AG09309 (cell line): ENCODE measurements around the gene ZNF398.

Experiments
- DNase-seq: peaks from one replicate; pipeline ENCODE4 v3.0.0-alpha.2; 2010; ENCODE audit warnings: low read depth
- H3K4me3 ChIP-seq: 2 replicates; pipeline ENCODE4 v1.5.1; 2011; ENCODE audit warnings: mild to moderate bottlenecking, low read depth, low read length, moderate library complexity; ENCODE audit not compliant: control insufficient read depth
- TF ChIP-seq, protein P1 (sequence below): IDR thresholded peaks from 2 replicates; pipeline ENCODE4 v1.5.1; 2011; ENCODE audit warnings: mild to moderate bottlenecking, low read depth, low read length, inconsistent platforms; ENCODE audit not compliant: insufficient read depth, control insufficient read depth; ENCODE audit errors: missing control alignments

ZNF398 gene

DNA sequence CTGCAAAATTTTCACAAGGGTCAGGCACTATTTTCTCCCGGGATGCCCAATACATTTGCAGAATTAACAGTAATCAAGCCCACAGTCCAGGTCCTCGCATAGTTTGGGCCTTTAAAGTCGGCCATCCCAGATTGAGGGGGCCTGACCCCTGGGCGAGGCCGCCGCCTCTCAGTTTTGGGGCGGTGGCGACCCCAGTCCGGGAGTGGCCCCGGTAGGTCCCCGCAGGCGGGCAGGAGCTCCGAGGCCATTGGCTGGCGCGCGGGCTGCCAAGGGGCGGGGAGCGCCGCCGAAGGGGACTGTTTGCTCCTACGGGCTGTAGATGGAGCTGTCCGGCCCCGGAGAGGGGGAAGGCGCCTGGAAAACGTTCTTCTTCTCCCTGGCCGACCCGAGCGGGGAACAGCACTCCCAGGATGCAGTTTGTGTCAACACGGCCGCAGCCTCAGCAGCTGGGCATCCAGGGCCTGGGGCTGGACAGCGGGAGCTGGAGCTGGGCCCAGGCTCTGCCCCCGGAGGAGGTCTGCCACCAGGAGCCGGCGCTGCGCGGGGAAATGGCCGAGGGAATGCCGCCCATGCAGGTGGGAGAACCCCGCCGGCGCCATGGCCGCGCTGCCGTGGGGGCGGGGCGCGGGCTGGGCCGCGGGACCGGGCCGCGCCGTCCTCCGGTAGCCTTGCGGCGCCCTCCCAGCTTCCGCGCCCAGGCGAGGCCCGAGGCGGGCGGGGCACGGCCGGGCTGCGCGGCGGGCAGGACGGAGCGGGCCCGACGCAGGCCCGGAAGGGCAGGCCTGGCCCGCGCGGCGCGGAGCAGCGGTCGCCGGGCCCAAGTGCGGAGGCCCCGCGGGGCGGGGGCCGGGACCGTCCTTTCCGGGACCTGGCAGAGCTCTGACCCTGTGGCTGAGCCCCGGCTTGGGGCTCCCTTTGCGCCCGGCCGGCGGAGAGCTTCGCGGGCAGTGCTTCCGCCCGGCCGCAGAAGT lies 48.2 kb downstream of the ZNF398 start, which contains the start of gene ZNF282:
Gene ZNF282, plus strand, starts transcription at position 367 of the 971 bp plus-strand sequence. Its CDS starts 44 bp downstream, at position 411.
- H3K4me3 ChIP-seq: peak within 1 kb of the TSS; percentile 76
- TF ChIP-seq, protein P1, sequence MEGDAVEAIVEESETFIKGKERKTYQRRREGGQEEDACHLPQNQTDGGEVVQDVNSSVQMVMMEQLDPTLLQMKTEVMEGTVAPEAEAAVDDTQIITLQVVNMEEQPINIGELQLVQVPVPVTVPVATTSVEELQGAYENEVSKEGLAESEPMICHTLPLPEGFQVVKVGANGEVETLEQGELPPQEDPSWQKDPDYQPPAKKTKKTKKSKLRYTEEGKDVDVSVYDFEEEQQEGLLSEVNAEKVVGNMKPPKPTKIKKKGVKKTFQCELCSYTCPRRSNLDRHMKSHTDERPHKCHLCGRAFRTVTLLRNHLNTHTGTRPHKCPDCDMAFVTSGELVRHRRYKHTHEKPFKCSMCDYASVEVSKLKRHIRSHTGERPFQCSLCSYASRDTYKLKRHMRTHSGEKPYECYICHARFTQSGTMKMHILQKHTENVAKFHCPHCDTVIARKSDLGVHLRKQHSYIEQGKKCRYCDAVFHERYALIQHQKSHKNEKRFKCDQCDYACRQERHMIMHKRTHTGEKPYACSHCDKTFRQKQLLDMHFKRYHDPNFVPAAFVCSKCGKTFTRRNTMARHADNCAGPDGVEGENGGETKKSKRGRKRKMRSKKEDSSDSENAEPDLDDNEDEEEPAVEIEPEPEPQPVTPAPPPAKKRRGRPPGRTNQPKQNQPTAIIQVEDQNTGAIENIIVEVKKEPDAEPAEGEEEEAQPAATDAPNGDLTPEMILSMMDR: peak; percentile 81

GRCh38 chr7:149196151-149196704 lies 49.0 kb downstream of the ZNF398 start:
- DNase-seq: no peak
- peak overlapping the region; percentile 76 for H3K4me3 ChIP-seq
- TF ChIP-seq, protein P1: no peak

More for the DNA sequence above, 48.2 kb downstream of the ZNF398 start, which contains the start of gene ZNF282:
- DNase-seq: peak; percentile 57

DNA sequence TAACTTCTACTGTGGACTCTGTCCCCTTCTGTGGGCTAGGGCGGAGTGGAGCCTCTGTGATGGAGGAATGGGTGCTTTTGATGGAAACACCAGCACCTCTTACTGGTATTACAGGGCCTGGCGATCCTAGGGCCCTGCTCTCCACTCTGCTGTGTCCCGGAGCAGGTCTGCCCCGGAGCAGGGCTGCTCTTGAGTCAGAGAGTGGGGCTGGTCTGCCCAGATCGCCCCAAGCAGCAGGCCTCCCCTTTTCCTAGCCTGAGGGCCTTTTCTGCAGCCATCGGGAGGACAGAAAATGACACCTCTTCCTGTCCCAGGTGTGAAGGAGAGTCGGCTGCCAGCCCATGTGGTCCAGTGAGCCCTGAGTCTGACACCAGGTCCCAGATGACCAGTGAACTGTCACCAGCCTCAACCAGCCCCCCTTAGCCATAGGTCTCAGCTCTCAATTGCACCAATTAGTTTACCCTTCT lies 49.5 kb downstream of the ZNF398 start:
- DNase-seq: no peak
- TF ChIP-seq, protein P1: no peak
- H3K4me3 ChIP-seq: peak overlapping the region; percentile 76

DNA sequence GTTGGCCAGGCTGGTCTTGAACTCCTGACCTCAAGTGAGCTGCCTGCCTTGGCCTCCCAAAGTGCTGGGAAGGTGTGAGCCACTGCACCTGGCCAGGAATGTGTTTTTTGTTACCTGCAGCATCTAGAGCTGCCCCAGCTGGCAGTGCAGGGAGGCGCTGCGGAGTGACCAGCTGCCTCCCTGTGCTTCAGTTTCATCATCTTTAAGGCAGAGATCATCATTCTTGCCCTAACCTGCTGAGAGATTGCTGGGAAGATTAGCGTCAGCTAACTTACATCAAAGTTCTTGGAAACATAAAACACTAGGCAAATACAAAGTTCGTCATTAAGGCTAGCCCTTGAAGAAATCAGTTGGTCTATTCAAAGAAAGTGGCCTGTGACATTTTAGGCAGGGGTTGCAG lies 50.4 kb downstream of the ZNF398 start:
- no peak for DNase-seq
- H3K4me3 ChIP-seq: no peak overlapping the region
- TF ChIP-seq, protein P1: no peak

DNA sequence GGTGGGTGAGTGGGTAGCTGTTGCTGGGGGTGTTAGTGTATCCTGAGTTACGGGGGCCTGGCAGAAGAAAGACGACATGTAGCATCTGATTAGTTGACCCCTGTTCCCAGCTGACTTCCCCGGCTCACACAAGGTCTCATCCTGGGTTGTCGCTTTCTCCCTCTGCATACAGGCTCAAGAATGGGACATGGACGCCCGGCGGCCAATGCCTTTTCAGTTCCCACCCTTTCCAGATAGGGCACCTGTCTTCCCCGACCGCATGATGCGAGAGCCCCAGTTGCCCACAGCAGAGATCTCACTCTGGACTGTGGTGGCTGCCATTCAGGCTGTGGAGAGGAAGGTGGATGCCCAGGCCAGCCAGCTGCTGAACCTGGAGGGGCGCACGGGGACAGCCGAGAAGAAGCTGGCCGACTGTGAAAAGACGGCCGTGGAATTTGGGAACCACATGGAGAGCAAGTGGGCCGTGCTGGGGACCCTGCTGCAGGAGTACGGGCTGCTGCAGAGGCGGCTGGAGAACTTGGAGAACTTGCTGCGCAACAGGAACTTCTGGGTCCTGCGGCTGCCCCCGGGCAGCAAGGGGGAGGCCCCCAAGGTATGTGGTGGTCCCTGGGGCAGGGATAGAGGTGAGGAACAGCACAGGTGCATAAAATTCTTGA lies 51.0 kb downstream of the ZNF398 start:
- no peak overlapping the region for H3K4me3 ChIP-seq
- DNase-seq: no peak
- TF ChIP-seq, protein P1: no peak
